Trophoblast cell (in vitro differentiated cells and primary cell): ENCODE results near the gene SCP2.

ENCODE experiments used
- DNase-seq, 2 donors: peaks; one replicate each; pipeline ENCODE4 v3.0.0-alpha.2; 2016
- H2AFZ ChIP-seq: 2 replicates; pipeline ENCODE4 v1.6.1; 2013; ENCODE audit warnings: low read length, moderate library complexity, mild to moderate bottlenecking; ENCODE audit not compliant: insufficient read depth, poor library complexity
- H2AK5ac ChIP-seq: 2 replicates; pipeline ENCODE4 v1.6.1; 2013; ENCODE audit warnings: mild to moderate bottlenecking, low read length
- H2BK120ac ChIP-seq: 2 replicates; pipeline ENCODE4 v1.6.1; 2013; ENCODE audit warnings: low read length, mild to moderate bottlenecking, moderate library complexity; ENCODE audit not compliant: insufficient read depth, poor library complexity
- H2BK12ac ChIP-seq: 2 replicates; pipeline ENCODE4 v1.6.1; 2013; ENCODE audit warnings: mild to moderate bottlenecking, low read length, moderate library complexity
- H2BK5ac ChIP-seq: 2 replicates; pipeline ENCODE4 v1.6.1; 2013; ENCODE audit warnings: low read length, low read depth, moderate library complexity, mild to moderate bottlenecking; ENCODE audit not compliant: poor library complexity
- H3K14ac ChIP-seq: 2 replicates; pipeline ENCODE4 v1.6.1; 2013; ENCODE audit warnings: mild to moderate bottlenecking, low read length
- H3K18ac ChIP-seq: 2 replicates; pipeline ENCODE4 v1.6.1; 2013; ENCODE audit warnings: mild to moderate bottlenecking, low read length
- H3K23ac ChIP-seq: 2 replicates; pipeline ENCODE4 v1.6.1; 2013; ENCODE audit warnings: low read length
- H3K27ac ChIP-seq: 2 replicates; pipeline ENCODE4 v1.5.1; 2013; ENCODE audit warnings: low read depth, mild to moderate bottlenecking, inconsistent platforms, low read length, moderate library complexity
- H3K27me3 ChIP-seq: 2 replicates; pipeline ENCODE4 v1.6.1; 2013; ENCODE audit warnings: inconsistent platforms, mild to moderate bottlenecking, low read length, moderate library complexity; ENCODE audit not compliant: insufficient read depth
- H3K36me3 ChIP-seq, 2 experiments: 1 replicate in 1 of 2; 2 replicates in 1 of 2; pipeline ENCODE4 v1.6.1; 2013; ENCODE audit warnings: low read length in 2 of 2, mild to moderate bottlenecking in 2 of 2, moderate library complexity in 1 of 2; ENCODE audit not compliant: insufficient read depth in 2 of 2, control insufficient read depth in 1 of 2
- H3K4ac ChIP-seq: 2 replicates; pipeline ENCODE4 v1.6.1; 2013; ENCODE audit warnings: low read depth, mild to moderate bottlenecking, low read length, moderate library complexity
- H3K4me1 ChIP-seq, 2 experiments: 1 replicate in 1 of 2; 2 replicates in 1 of 2; pipeline ENCODE4 v1.6.1; 2013; ENCODE audit warnings: low read length in 2 of 2, mild to moderate bottlenecking in 2 of 2, moderate library complexity in 1 of 2; ENCODE audit not compliant: insufficient read depth in 2 of 2, control insufficient read depth in 1 of 2
- H3K4me2 ChIP-seq: 2 replicates; pipeline ENCODE4 v1.6.1; 2013; ENCODE audit warnings: inconsistent platforms, mild to moderate bottlenecking, low read length, moderate library complexity
- H3K4me3 ChIP-seq: 2 replicates; pipeline ENCODE4 v1.5.1; 2013; ENCODE audit warnings: mild to moderate bottlenecking, low read depth, low read length, inconsistent platforms
- H3K79me1 ChIP-seq: one replicate; pipeline ENCODE4 v1.6.1; 2013; ENCODE audit warnings: low read length
- H3K79me2 ChIP-seq: 2 replicates; pipeline ENCODE4 v1.6.1; 2013; ENCODE audit warnings: low read length, mild to moderate bottlenecking; ENCODE audit not compliant: control insufficient read depth, insufficient read depth, poor library complexity
- H3K9ac ChIP-seq: 2 replicates; pipeline ENCODE4 v1.6.1; 2013; ENCODE audit warnings: mild to moderate bottlenecking, low read length
- H3K9me3 ChIP-seq: 2 replicates; pipeline ENCODE4 v1.6.1; 2013; ENCODE audit warnings: low read depth, mild to moderate bottlenecking, control low read depth, inconsistent platforms, low read length; ENCODE audit not compliant: insufficient read depth
- H4K12ac ChIP-seq: 2 replicates; pipeline ENCODE4 v1.6.1; 2013; ENCODE audit warnings: low read depth, mild to moderate bottlenecking, low read length, moderate library complexity
- H4K8ac ChIP-seq: 2 replicates; pipeline ENCODE4 v1.6.1; 2013; ENCODE audit warnings: low read depth, mild to moderate bottlenecking, low read length, moderate library complexity
- H4K91ac ChIP-seq: one replicate; pipeline ENCODE4 v1.6.1; 2013; ENCODE audit warnings: low read depth, mild to moderate bottlenecking, low read length, moderate library complexity
- WGBS: extraction: QIAGEN DNeasy Blood & Tissue Kit; methylation state at CpG from one replicate; pipeline ENCODE4 v1.1.7; 2013; ENCODE audit warnings: missing lambda C conversion rate; ENCODE audit not compliant: insufficient read length, insufficient coverage; ENCODE audit errors: extremely low coverage; 5-methylcytosine and 5-hydroxymethylcytosine counted together

Gene SCP2

DNA sequence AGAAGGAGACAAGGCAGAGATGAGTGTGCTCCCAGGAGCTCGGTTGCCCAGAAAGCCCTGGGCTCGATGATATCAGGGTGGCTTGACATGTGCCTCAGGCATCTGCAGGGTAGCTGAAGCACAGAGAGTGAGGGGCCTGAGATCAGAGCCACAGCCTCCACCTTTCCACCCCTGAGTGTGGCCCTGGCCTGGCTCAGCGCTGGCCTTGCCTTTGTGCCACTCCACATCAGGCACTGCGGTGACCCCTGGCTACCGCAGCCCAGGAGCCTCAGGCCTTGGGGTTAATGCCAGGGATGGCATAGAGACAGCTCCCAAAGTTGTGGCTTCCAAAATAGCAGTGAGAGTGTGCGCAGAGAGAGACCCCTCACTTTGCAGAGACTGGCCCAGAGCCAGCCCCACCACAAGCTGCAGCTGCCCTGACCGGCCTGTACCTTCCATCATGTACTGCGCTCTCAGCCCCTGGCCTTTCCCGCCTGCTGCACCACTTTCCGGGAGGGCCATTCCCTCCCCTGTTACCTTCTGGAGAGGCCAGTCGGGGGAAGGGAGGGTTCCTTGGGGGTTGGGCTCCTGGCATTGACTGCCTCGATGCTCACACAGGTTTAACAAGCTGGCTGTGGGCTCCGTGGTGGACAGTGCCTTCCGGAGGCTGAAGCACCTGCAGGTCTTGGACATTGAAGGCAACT lies 154.4 kb downstream of the SCP2 start:
- H3K4me2 ChIP-seq, result no peak overlapping the region
- H2BK5ac ChIP-seq, result no peak overlapping the region
- H2BK120ac ChIP-seq, result no peak overlapping the region
- no peaks in the 10 kb centered on the region for H3K4me1 ChIP-seq
- no peak overlapping the region for H3K23ac ChIP-seq
- H3K27me3 ChIP-seq, result no peaks in the 10 kb centered on the region
- H3K4ac ChIP-seq, result no peak overlapping the region
- H3K9ac ChIP-seq, result no peak overlapping the region
- no CpG with 5 or more reads among the region's 14 CpGs for WGBS
- H3K36me3 ChIP-seq, result no peaks in the 10 kb centered on the region
- no peak overlapping the region for H4K8ac ChIP-seq
- H2AFZ ChIP-seq, result no peak overlapping the region
- H3K4me3 ChIP-seq, result no peak overlapping the region
- no peaks in the 10 kb centered on the region for H3K79me2 ChIP-seq
- no peak overlapping the region for H2BK12ac ChIP-seq
- H3K27ac ChIP-seq, result no peak overlapping the region
- H4K91ac ChIP-seq, result no peak overlapping the region
- no peak overlapping the region for H3K14ac ChIP-seq
- H3K9me3 ChIP-seq, result peaks cover 4% of the 10 kb centered on the region
- no peak overlapping the region for H3K18ac ChIP-seq
- no peak for DNase-seq
- no peak overlapping the region for H4K12ac ChIP-seq
- no peaks in the 10 kb centered on the region for H3K79me1 ChIP-seq
- no peak overlapping the region for H2AK5ac ChIP-seq

DNA sequence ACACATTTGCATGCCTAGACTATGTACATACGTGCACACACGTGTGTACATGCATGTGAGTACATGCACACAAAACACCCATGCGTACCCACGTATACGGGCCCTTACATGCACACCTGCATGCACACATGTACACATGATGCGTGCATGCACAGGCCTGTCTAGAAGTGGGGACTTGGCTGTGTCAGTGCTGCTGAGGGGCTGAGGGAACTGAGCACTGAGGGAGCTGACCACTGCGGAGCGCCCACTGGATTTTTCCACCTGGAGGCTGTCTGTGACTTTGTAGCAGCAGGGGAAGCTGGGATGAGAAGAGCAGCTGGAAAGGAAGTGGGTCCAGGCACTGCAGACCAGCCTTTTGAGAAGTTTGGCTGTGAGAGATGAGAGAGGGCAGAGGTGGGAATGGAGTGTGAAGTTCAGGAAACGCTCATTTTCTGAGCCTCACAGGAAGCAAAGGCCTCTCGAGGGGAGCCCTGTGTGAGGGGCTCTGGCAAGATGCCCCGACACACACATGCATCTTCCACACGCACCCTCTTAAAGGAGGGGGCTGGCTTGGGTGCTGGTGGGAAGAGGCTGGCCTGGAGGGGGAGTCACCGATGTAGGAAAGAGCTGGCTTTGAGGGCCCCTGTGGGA lies 155.9 kb downstream of the SCP2 start:
- Histone ChIP-seq H2BK120ac (no peak overlapping the region), H4K8ac (no peak overlapping the region), H3K9me3 (peaks cover 4% of the 10 kb centered on the region), H2BK12ac (no peak overlapping the region), H2AFZ (no peak overlapping the region), H3K4ac (no peak overlapping the region), H3K14ac (no peak overlapping the region), H3K36me3 (no peaks in the 10 kb centered on the region), H2BK5ac (no peak overlapping the region), H3K27me3 (no peaks in the 10 kb centered on the region), H4K12ac (no peak overlapping the region), H3K79me2 (no peaks in the 10 kb centered on the region), H3K9ac (no peak overlapping the region), H3K4me2 (no peak overlapping the region), H4K91ac (no peak overlapping the region), H3K23ac (no peak overlapping the region), H3K4me1 (peaks cover 0 to 3% of the 10 kb centered on the region in 2 experiments), H3K18ac (no peak overlapping the region), H3K79me1 (no peaks in the 10 kb centered on the region), H3K4me3 (peak overlapping the region; percentile 29), H2AK5ac (no peak overlapping the region), H3K27ac (no peak overlapping the region)
- DNase-seq, result no peak
- no CpG with 5 or more reads among the region's 13 CpGs for WGBS

- Histone ChIP-seq H3K4me1 (peaks cover 0 to 3% of the 10 kb centered on the region in 2 experiments), H3K27me3 (no peaks in the 10 kb centered on the region), H3K9me3 (peaks cover 1% of the 10 kb centered on the region), H2BK5ac (no peak overlapping the region), H3K27ac (no peak overlapping the region), H2AK5ac (no peak overlapping the region), H3K14ac (no peak overlapping the region), H3K9ac (no peak overlapping the region), H3K79me1 (no peaks in the 10 kb centered on the region), H4K91ac (no peak overlapping the region), H3K4me3 (no peak overlapping the region), H2BK12ac (no peak overlapping the region), H3K36me3 (no peaks in the 10 kb centered on the region), H3K4me2 (no peak overlapping the region), H3K23ac (no peak overlapping the region), H4K12ac (no peak overlapping the region), H4K8ac (no peak overlapping the region), H2BK120ac (no peak overlapping the region), H2AFZ (no peak overlapping the region), H3K79me2 (no peaks in the 10 kb centered on the region), H3K18ac (no peak overlapping the region), H3K4ac (no peak overlapping the region)
- WGBS, result no CpG with 5 or more reads among the region's 17 CpGs
- DNase-seq, result no peak
Observed at GRCh38 chr1:53083636-53084588, 156.8 kb downstream of the SCP2 start.

DNA sequence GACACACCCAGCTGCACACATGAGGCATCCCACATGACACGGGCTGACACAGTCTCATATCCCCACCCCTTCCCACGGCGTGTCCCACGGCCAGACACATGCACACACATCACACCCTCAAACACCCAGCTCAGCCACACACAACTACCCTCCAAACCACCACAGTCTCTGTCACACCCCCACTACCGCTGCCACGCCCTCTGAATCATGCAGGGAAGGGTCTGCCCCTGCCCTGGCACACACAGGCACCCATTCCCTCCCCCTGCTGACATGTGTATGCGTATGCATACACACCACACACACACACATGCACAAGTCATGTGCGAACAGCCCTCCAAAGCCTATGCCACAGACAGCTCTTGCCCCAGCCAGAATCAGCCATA lies 157.5 kb downstream of the SCP2 start:
- H3K4me3 ChIP-seq, result no peak overlapping the region
- no peak overlapping the region for H2BK5ac ChIP-seq
- peaks cover 2 to 6% of the 10 kb centered on the region in 2 experiments for H3K4me1 ChIP-seq
- no peak overlapping the region for H3K18ac ChIP-seq
- H3K14ac ChIP-seq, result no peak overlapping the region
- H4K12ac ChIP-seq, result no peak overlapping the region
- H3K9ac ChIP-seq, result no peak overlapping the region
- no peaks in the 10 kb centered on the region for H3K79me2 ChIP-seq
- no peak overlapping the region for H2AFZ ChIP-seq
- no peaks in the 10 kb centered on the region for H3K79me1 ChIP-seq
- no peak overlapping the region for H2BK12ac ChIP-seq
- H4K8ac ChIP-seq, result no peak overlapping the region
- no peak for DNase-seq
- H3K9me3 ChIP-seq, result no peaks in the 10 kb centered on the region
- H3K27me3 ChIP-seq, result no peaks in the 10 kb centered on the region
- no peak overlapping the region for H3K4ac ChIP-seq
- H2AK5ac ChIP-seq, result no peak overlapping the region
- H4K91ac ChIP-seq, result no peak overlapping the region
- H3K4me2 ChIP-seq, result no peak overlapping the region
- WGBS, result no CpG with 5 or more reads among the region's 8 CpGs
- H2BK120ac ChIP-seq, result no peak overlapping the region
- H3K27ac ChIP-seq, result no peak overlapping the region
- H3K36me3 ChIP-seq, result no peaks in the 10 kb centered on the region
- H3K23ac ChIP-seq, result no peak overlapping the region
